ENCODE measurements around the gene SMIM5.

DNA sequence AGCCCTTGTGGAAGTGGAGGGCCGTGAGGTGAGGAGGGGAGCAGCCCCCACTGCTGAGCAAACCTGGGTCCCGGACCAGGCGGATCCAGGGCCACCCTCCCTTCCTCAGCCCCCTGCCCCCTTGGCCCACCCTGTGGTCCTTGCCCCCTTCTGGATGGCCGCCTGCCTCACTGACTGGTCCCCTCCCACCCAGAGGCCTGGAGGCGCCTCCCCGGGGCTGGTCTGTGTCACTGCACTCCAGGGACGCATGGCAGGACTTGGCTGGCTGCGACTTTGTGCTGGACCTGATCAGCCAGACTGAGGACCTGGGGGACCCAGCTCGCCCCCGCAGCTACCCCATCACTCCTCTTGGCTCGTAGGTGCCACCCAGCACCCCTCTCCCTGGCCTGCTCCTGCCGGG, 19.2 kb upstream of the SMIM5 start:
- TF ChIP-seq, protein P1, sequence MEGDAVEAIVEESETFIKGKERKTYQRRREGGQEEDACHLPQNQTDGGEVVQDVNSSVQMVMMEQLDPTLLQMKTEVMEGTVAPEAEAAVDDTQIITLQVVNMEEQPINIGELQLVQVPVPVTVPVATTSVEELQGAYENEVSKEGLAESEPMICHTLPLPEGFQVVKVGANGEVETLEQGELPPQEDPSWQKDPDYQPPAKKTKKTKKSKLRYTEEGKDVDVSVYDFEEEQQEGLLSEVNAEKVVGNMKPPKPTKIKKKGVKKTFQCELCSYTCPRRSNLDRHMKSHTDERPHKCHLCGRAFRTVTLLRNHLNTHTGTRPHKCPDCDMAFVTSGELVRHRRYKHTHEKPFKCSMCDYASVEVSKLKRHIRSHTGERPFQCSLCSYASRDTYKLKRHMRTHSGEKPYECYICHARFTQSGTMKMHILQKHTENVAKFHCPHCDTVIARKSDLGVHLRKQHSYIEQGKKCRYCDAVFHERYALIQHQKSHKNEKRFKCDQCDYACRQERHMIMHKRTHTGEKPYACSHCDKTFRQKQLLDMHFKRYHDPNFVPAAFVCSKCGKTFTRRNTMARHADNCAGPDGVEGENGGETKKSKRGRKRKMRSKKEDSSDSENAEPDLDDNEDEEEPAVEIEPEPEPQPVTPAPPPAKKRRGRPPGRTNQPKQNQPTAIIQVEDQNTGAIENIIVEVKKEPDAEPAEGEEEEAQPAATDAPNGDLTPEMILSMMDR (IDR thresholded peaks at IDR 0.05) = no peak
- TF ChIP-seq POLR2A (IDR thresholded peaks at IDR 0.05) = no peak
